HepG2 (cell line): Measurements from ENCODE around the gene PCIF1. TPM values are rescaled to one million over a fixed set of nuclear protein-coding genes. Genes with fewer than 3 reads are reported as not detected.
A peak's percentile ranks its signal among the peaks of the same experiment; 100 is the strongest.

Experiments
- FOXO1 ChIP-seq: sonication (generic); formaldehyde crosslinking; IDR thresholded peaks from 2 replicates; pipeline ENCODE4 v1.4.0; 2020; ENCODE audit warnings: missing genetic modification reagents
- IKZF4 ChIP-seq: sonication (generic); formaldehyde crosslinking; IDR thresholded peaks from 2 replicates; pipeline ENCODE4 v1.5.1; 2020; ENCODE audit warnings: borderline replicate concordance, mild to moderate bottlenecking, low read depth, missing genetic modification reagents; ENCODE audit errors: not compliant biosample characterization
- SAFB2 ChIP-seq: sonication (generic); formaldehyde crosslinking; IDR thresholded peaks from 2 replicates; pipeline ENCODE4 v1.5.1; 2020; ENCODE audit warnings: missing genetic modification reagents, low read depth, mild to moderate bottlenecking, borderline replicate concordance
- SP1 ChIP-seq, 2 experiments: fragments of 450-650 bp in 1 of 2; sonication (generic) in 1 of 2; formaldehyde crosslinking in 1 of 2; IDR thresholded peaks; 2 replicates each; pipeline versions ENCODE4 v1.4.0 to v1.6.1; 2016 to 2020; ENCODE audit warnings: missing genetic modification reagents in 1 of 2
- SP4 ChIP-seq: sonication (generic); formaldehyde crosslinking; IDR thresholded peaks from 2 replicates; pipeline ENCODE4 v1.8.1; 2023; ENCODE audit warnings: mild to moderate bottlenecking, missing genetic modification reagents
- ZNF639 ChIP-seq: conservative IDR thresholded peaks from 2 replicates; pipeline ENCODE4 v1.6.1; 2018; ENCODE audit warnings: missing genetic modification reagents
- ZNF644 ChIP-seq: IDR thresholded peaks from 2 replicates; pipeline ENCODE4 v1.6.1; 2016; ENCODE audit warnings: low read depth
- ZNF724P ChIP-seq: sonication (generic); formaldehyde crosslinking; IDR thresholded peaks from 2 replicates; pipeline ENCODE4 v1.8.0; 2022; ENCODE audit warnings: missing genetic modification reagents, borderline replicate concordance
- polyA plus RNA-seq, 8 experiments: library from polyadenylated mRNA; depleted of rRNA in 3 of 8; stranded (reverse) in 7 of 8; unstranded in 1 of 8; fragments of >200 nt; fragmentation: Illumina TruSeq in 4 of 8; extraction: Trizol in 4 of 8; gene quantifications; 2 replicates each; pipeline versions ENCODE4 v1.2.1 to v1.2.3, GENCODE V29; 2011 to 2016; ENCODE audit warnings: low read depth in 4 of 8, missing spikeins in 1 of 8, mixed read lengths in 1 of 8; ENCODE audit not compliant: insufficient read depth in 1 of 8
- total RNA-seq, 5 experiments: library from RNA; depleted of rRNA; stranded (reverse); fragments of >200 nt; fragmentation: Illumina TruSeq; extraction: Trizol; gene quantifications; 2 replicates each; pipeline ENCODE4 v1.2.3, GENCODE V29; 2016; ENCODE audit warnings: low read depth in 1 of 5
- TF ChIP-seq, protein P1 (sequence below): sonication (generic); formaldehyde crosslinking; IDR thresholded peaks from 2 replicates; pipeline ENCODE4 v1.5.1; 2020; ENCODE audit warnings: mild to moderate bottlenecking, missing genetic modification reagents, moderate library complexity
- TF ChIP-seq, protein P2 (sequence below): sonication (generic); formaldehyde crosslinking; IDR thresholded peaks from 2 replicates; pipeline ENCODE4 v1.5.0; 2020; ENCODE audit warnings: mild to moderate bottlenecking, missing genetic modification reagents
- TF ChIP-seq, protein P3 (sequence below): IDR thresholded peaks from 2 replicates; pipeline ENCODE4 v1.6.1; 2016; ENCODE audit warnings: mild to moderate bottlenecking
- TF ChIP-seq, protein P4 (sequence below): sonication (generic); formaldehyde crosslinking; IDR thresholded peaks from 2 replicates; pipeline ENCODE4 v1.4.0; 2020; ENCODE audit warnings: mild to moderate bottlenecking, missing genetic modification reagents
- TF ChIP-seq, protein P5 (sequence below): sonication (generic); formaldehyde crosslinking; IDR thresholded peaks from 2 replicates; pipeline ENCODE4 v1.4.0; 2020; ENCODE audit warnings: mild to moderate bottlenecking, low read depth, missing genetic modification reagents

PCIF1 gene
- total and polyA plus RNA-seq, 2 of the 13 experiments (the other 11 are each of a cell fraction or from before 2014, with no cell fraction given): 20.9 to 24.4 TPM

- TF ChIP-seq, protein P1, sequence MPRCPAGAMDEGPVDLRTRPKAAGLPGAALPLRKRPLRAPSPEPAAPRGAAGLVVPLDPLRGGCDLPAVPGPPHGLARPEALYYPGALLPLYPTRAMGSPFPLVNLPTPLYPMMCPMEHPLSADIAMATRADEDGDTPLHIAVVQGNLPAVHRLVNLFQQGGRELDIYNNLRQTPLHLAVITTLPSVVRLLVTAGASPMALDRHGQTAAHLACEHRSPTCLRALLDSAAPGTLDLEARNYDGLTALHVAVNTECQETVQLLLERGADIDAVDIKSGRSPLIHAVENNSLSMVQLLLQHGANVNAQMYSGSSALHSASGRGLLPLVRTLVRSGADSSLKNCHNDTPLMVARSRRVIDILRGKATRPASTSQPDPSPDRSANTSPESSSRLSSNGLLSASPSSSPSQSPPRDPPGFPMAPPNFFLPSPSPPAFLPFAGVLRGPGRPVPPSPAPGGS: peak; percentile 97
- TF ChIP-seq SAFB2 (CRISPR knock-in tag): no peak; the same call in 1 of the 2 replicates
- TF ChIP-seq, protein P2, sequence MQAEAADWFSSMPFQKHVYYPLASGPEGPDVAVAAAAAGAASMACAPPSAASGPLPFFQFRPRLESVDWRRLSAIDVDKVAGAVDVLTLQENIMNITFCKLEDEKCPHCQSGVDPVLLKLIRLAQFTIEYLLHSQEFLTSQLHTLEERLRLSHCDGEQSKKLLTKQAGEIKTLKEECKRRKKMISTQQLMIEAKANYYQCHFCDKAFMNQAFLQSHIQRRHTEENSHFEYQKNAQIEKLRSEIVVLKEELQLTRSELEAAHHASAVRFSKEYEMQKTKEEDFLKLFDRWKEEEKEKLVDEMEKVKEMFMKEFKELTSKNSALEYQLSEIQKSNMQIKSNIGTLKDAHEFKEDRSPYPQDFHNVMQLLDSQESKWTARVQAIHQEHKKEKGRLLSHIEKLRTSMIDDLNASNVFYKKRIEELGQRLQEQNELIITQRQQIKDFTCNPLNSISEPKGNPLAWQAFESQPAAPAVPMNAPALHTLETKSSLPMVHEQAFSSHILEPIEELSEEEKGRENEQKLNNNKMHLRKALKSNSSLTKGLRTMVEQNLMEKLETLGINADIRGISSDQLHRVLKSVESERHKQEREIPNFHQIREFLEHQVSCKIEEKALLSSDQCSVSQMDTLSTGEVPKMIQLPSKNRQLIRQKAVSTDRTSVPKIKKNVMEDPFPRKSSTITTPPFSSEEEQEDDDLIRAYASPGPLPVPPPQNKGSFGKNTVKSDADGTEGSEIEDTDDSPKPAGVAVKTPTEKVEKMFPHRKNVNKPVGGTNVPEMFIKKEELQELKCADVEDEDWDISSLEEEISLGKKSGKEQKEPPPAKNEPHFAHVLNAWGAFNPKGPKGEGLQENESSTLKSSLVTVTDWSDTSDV (CRISPR knock-in tag): peak; percentile 76; the same call in 1 of the 2 replicates
- TF ChIP-seq, protein P3, sequence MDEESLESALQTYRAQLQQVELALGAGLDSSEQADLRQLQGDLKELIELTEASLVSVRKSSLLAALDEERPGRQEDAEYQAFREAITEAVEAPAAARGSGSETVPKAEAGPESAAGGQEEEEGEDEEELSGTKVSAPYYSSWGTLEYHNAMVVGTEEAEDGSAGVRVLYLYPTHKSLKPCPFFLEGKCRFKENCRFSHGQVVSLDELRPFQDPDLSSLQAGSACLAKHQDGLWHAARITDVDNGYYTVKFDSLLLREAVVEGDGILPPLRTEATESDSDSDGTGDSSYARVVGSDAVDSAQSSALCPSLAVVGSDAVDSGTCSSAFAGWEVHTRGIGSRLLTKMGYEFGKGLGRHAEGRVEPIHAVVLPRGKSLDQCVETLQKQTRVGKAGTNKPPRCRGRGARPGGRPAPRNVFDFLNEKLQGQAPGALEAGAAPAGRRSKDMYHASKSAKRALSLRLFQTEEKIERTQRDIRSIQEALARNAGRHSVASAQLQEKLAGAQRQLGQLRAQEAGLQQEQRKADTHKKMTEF (CRISPR knock-in tag): peak; percentile 98
- TF ChIP-seq, protein P4, sequence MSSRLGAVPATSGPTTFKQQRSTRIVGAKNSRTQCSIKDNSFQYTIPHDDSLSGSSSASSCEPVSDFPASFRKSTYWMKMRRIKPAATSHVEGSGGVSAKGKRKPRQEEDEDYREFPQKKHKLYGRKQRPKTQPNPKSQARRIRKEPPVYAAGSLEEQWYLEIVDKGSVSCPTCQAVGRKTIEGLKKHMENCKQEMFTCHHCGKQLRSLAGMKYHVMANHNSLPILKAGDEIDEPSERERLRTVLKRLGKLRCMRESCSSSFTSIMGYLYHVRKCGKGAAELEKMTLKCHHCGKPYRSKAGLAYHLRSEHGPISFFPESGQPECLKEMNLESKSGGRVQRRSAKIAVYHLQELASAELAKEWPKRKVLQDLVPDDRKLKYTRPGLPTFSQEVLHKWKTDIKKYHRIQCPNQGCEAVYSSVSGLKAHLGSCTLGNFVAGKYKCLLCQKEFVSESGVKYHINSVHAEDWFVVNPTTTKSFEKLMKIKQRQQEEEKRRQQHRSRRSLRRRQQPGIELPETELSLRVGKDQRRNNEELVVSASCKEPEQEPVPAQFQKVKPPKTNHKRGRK (CRISPR knock-in tag): no peak
- no peak; the same call in 1 of the 2 replicates for TF ChIP-seq ZNF724P (CRISPR knock-in tag)
- no peak; the same call in 1 of the 2 replicates for TF ChIP-seq SP4
- no peak for TF ChIP-seq SP1 (IDR thresholded peaks at IDR 0.05)
- no peak; the same call in 1 of the 2 replicates for TF ChIP-seq SP1 (CRISPR knock-in tag; IDR thresholded peaks at IDR 0.05)
- TF ChIP-seq ZNF639 (CRISPR knock-in tag): peak; percentile 67
- TF ChIP-seq FOXO1 (CRISPR knock-in tag): peak; percentile 77
- peak; percentile 73 for TF ChIP-seq ZNF644
- TF ChIP-seq, protein P5, sequence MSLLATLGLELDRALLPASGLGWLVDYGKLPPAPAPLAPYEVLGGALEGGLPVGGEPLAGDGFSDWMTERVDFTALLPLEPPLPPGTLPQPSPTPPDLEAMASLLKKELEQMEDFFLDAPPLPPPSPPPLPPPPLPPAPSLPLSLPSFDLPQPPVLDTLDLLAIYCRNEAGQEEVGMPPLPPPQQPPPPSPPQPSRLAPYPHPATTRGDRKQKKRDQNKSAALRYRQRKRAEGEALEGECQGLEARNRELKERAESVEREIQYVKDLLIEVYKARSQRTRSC: 0 out of 2 replicates have a peak, but pooled peaks have one; percentile 56
- peak; percentile 90 for TF ChIP-seq IKZF4 (CRISPR knock-in tag)
These were observed 11.9 kb downstream of the PCIF1 start (continued) for GRCh38 chr20:45946149-45946970.
